ENCODE data around the gene PALMD.

Gene PALMD

GRCh38 chr1:99655376-99655775 is 9.5 kb downstream of the PALMD start:
- Histone ChIP-seq H3K4me3 (no peak overlapping the region), H4K20me1 (no peaks in the 10 kb centered on the region), H3K4me1 (no peaks in the 10 kb centered on the region), H3K4me2 (no peak overlapping the region), H3K9ac (no peak overlapping the region), H3K27ac (no peak overlapping the region), H3K9me3 (replicated peaks in 1 of 11) (no peaks in the 10 kb centered on the region), H3K27me3 (no peaks in the 10 kb centered on the region), H3K36me3 (no peaks in the 10 kb centered on the region)
- TF ChIP-seq Cebpa-rat (IDR thresholded peaks at IDR 0.05) = no peak

GRCh38 chr1:99656701-99657100 is 10.8 kb downstream of the PALMD start:
- Histone ChIP-seq H3K9ac (no peak overlapping the region), H3K4me2 (no peak overlapping the region), H4K20me1 (no peaks in the 10 kb centered on the region), H3K4me1 (no peaks in the 10 kb centered on the region), H3K4me3 (no peak overlapping the region), H3K27ac (no peak overlapping the region), H3K36me3 (no peaks in the 10 kb centered on the region), H3K9me3 (replicated peaks in 1 of 11) (no peaks in the 10 kb centered on the region), H3K27me3 (no peaks in the 10 kb centered on the region)
- TF ChIP-seq Cebpa-rat (IDR thresholded peaks at IDR 0.05) = no peak

- H3K4me1 ChIP-seq = no peaks in the 10 kb centered on the region
- no peak overlapping the region for H3K27ac ChIP-seq
- no peaks in the 10 kb centered on the region for H3K27me3 ChIP-seq
- TF ChIP-seq Cebpa-rat (IDR thresholded peaks at IDR 0.05) = no peak
- H3K4me3 ChIP-seq = no peak overlapping the region
- no peak overlapping the region for H3K4me2 ChIP-seq
- no peaks in the 10 kb centered on the region for H3K36me3 ChIP-seq
- no peaks in the 10 kb centered on the region for H3K9me3 ChIP-seq (replicated peaks in 1 of 11)
- H4K20me1 ChIP-seq = no peaks in the 10 kb centered on the region
- H3K9ac ChIP-seq = no peak overlapping the region
Measured at GRCh38 chr1:99657213-99658030, 11.5 kb downstream of the PALMD start.

- Histone ChIP-seq H3K4me1 (no peaks in the 10 kb centered on the region), H3K9ac (no peak overlapping the region), H4K20me1 (no peaks in the 10 kb centered on the region), H3K9me3 (replicated peaks in 1 of 11) (no peaks in the 10 kb centered on the region), H3K27ac (no peak overlapping the region), H3K4me3 (no peak overlapping the region), H3K4me2 (no peak overlapping the region), H3K36me3 (no peaks in the 10 kb centered on the region), H3K27me3 (no peaks in the 10 kb centered on the region)
- no peak for TF ChIP-seq Cebpa-rat (IDR thresholded peaks at IDR 0.05)
Measured at GRCh38 chr1:99658031-99658290, 12.0 kb downstream of the PALMD start.

GRCh38 chr1:99659755-99660210 is 13.9 kb downstream of the PALMD start:
- no peak for TF ChIP-seq Cebpa-rat (IDR thresholded peaks at IDR 0.05)
- no peaks in the 10 kb centered on the region for H3K27me3 ChIP-seq
- no peaks in the 10 kb centered on the region for H3K9me3 ChIP-seq (replicated peaks in 1 of 11)
- H3K4me2 ChIP-seq = no peak overlapping the region
- no peaks in the 10 kb centered on the region for H3K36me3 ChIP-seq
- no peaks in the 10 kb centered on the region for H3K4me1 ChIP-seq
- no peak overlapping the region for H3K4me3 ChIP-seq
- H3K27ac ChIP-seq = no peak overlapping the region
- no peak overlapping the region for H3K9ac ChIP-seq
- H4K20me1 ChIP-seq = no peaks in the 10 kb centered on the region

GRCh38 chr1:99660496-99660895 is 14.6 kb downstream of the PALMD start:
- Histone ChIP-seq H4K20me1 (no peaks in the 10 kb centered on the region), H3K9me3 (replicated peaks in 1 of 11) (no peaks in the 10 kb centered on the region), H3K4me1 (no peaks in the 10 kb centered on the region), H3K4me3 (no peak overlapping the region), H3K27ac (no peak overlapping the region), H3K4me2 (no peak overlapping the region), H3K9ac (no peak overlapping the region), H3K36me3 (no peaks in the 10 kb centered on the region), H3K27me3 (no peaks in the 10 kb centered on the region)
- TF ChIP-seq Cebpa-rat (IDR thresholded peaks at IDR 0.05) = no peak

GRCh38 chr1:99661780-99662179 is 15.9 kb downstream of the PALMD start:
- Histone ChIP-seq H3K9me3 (replicated peaks in 1 of 11) (no peaks in the 10 kb centered on the region), H4K20me1 (no peaks in the 10 kb centered on the region), H3K9ac (no peak overlapping the region), H3K27ac (no peak overlapping the region), H3K36me3 (no peaks in the 10 kb centered on the region), H3K4me1 (no peaks in the 10 kb centered on the region), H3K27me3 (no peaks in the 10 kb centered on the region), H3K4me2 (no peak overlapping the region), H3K4me3 (no peak overlapping the region)
- no peak for TF ChIP-seq Cebpa-rat (IDR thresholded peaks at IDR 0.05)

- Histone ChIP-seq H3K36me3 (no peaks in the 10 kb centered on the region), H3K27ac (no peak overlapping the region), H3K4me2 (no peak overlapping the region), H3K9me3 (replicated peaks in 1 of 11) (no peaks in the 10 kb centered on the region), H3K9ac (no peak overlapping the region), H3K27me3 (no peaks in the 10 kb centered on the region), H3K4me1 (no peaks in the 10 kb centered on the region), H4K20me1 (no peaks in the 10 kb centered on the region), H3K4me3 (no peak overlapping the region)
- no peak for TF ChIP-seq Cebpa-rat (IDR thresholded peaks at IDR 0.05)
Measured at GRCh38 chr1:99662539-99663080, 16.7 kb downstream of the PALMD start.

- no peak for TF ChIP-seq Cebpa-rat (IDR thresholded peaks at IDR 0.05)
Measured at GRCh38 chr1:99663501-99663900, 17.6 kb downstream of the PALMD start.

GRCh38 chr1:99665212-99665611 is 19.3 kb downstream of the PALMD start:
- Histone ChIP-seq H3K9me3 (replicated peaks in 1 of 11) (no peaks in the 10 kb centered on the region), H3K36me3 (no peaks in the 10 kb centered on the region), H4K20me1 (no peaks in the 10 kb centered on the region), H3K4me2 (no peak overlapping the region), H3K27me3 (no peaks in the 10 kb centered on the region), H3K4me3 (no peak overlapping the region), H3K27ac (no peak overlapping the region), H3K9ac (no peak overlapping the region), H3K4me1 (no peaks in the 10 kb centered on the region)
- no peak for TF ChIP-seq Cebpa-rat (IDR thresholded peaks at IDR 0.05)

More at GRCh38 chr1:99663501-99663900, 17.6 kb downstream of the PALMD start:
- no peaks in the 10 kb centered on the region for H3K4me1 ChIP-seq
- H3K27ac ChIP-seq = no peak overlapping the region
- H3K27me3 ChIP-seq = no peaks in the 10 kb centered on the region
- H3K36me3 ChIP-seq = no peaks in the 10 kb centered on the region
- no peak overlapping the region for H3K4me2 ChIP-seq
- H3K9ac ChIP-seq = no peak overlapping the region
- H3K4me3 ChIP-seq = no peak overlapping the region
- H3K9me3 ChIP-seq (replicated peaks in 1 of 11) = no peaks in the 10 kb centered on the region
- no peaks in the 10 kb centered on the region for H4K20me1 ChIP-seq
